Upper lobe of left lung (tissue), 4 donors: ENCODE measurements around the gene SH2B3.

ENCODE experiments used
- POLR2A ChIP-seq, 4 donors: fragments of 450-650 bp; IDR thresholded peaks; one replicate each; pipeline ENCODE4 v1.5.1; 2016 to 2017; ENCODE audit warnings: antibody characterized with exemption in 4 of 4, mild to moderate bottlenecking in 2 of 4
- POLR2AphosphoS5 ChIP-seq, 2 donors: sonication (generic); formaldehyde crosslinking; IDR thresholded peaks; one replicate each; pipeline ENCODE4 v1.5.1; 2017; ENCODE audit warnings: antibody characterized with exemption in 2 of 2
- TF ChIP-seq, protein P1 (sequence below), 6 experiments: fragments of 450-650 bp in 4 of 6; fragments of 200-600 bp in 2 of 6; sonication (generic) in 2 of 6; IDR thresholded peaks; one replicate each; pipeline ENCODE4 v1.5.1; 2016 to 2019; ENCODE audit warnings: antibody characterized with exemption in 6 of 6

DNA sequence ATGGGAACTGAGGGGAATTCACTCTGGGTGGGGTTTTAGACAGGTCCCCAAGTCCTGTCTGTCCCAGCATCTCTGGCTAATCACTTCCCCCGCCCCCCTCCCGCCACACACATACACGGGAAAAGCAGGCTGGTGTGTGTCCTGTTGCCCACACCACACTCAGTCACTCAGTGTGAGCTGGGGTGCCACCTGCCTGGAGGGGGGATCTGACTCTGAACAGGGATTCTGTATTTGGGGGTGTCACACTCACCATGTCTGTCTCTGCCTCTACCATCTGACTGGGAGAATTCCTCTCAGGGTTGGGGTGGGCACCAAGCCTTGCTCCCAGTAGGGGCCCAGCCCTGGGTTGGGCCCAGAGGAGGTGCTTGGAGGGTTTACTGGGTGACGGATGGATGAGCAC is 31.1 kb downstream of the SH2B3 start:
- TF ChIP-seq POLR2AphosphoS5 (IDR thresholded peaks at IDR 0.05) (no peak), POLR2A (IDR thresholded peaks at IDR 0.05) (no peak)
- TF ChIP-seq, protein P1, sequence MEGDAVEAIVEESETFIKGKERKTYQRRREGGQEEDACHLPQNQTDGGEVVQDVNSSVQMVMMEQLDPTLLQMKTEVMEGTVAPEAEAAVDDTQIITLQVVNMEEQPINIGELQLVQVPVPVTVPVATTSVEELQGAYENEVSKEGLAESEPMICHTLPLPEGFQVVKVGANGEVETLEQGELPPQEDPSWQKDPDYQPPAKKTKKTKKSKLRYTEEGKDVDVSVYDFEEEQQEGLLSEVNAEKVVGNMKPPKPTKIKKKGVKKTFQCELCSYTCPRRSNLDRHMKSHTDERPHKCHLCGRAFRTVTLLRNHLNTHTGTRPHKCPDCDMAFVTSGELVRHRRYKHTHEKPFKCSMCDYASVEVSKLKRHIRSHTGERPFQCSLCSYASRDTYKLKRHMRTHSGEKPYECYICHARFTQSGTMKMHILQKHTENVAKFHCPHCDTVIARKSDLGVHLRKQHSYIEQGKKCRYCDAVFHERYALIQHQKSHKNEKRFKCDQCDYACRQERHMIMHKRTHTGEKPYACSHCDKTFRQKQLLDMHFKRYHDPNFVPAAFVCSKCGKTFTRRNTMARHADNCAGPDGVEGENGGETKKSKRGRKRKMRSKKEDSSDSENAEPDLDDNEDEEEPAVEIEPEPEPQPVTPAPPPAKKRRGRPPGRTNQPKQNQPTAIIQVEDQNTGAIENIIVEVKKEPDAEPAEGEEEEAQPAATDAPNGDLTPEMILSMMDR (IDR thresholded peaks at IDR 0.05) = no peak
